Bronchial epithelial cell (primary cell): Measurements from ENCODE around the gene PMEPA1. TPM values are rescaled to one million over a fixed set of nuclear protein-coding genes. Genes with fewer than 3 reads are reported as not detected.
A peak's percentile ranks its signal among the peaks of the same experiment; 100 is the strongest.

Source experiments
- DNase-seq: peaks from one replicate; pipeline ENCODE4 v3.0.0-alpha.2; 2010; ENCODE audit warnings: low read depth
- FAIRE-seq: peaks from 2 replicates; lab custom pipeline; 2011; peaks lifted over from hg19 to GRCh38; lab: Jason Lieb, UNC
- H3K27me3 ChIP-seq: 2 replicates; pipeline ENCODE4 v1.5.1; 2011; ENCODE audit warnings: low read length; ENCODE audit not compliant: control insufficient read depth, insufficient read depth
- H3K36me3 ChIP-seq: 2 replicates; pipeline ENCODE4 v1.5.1; 2011; ENCODE audit warnings: low read length; ENCODE audit not compliant: control insufficient read depth, insufficient read depth
- H3K4me3 ChIP-seq: 2 replicates; pipeline ENCODE4 v1.5.1; 2011; ENCODE audit warnings: mild to moderate bottlenecking, low read depth, low read length, control low read depth
- total RNA-seq: library from RNA; depleted of rRNA; stranded (reverse); fragments of >200 nt; gene quantifications from 2 replicates; pipeline ENCODE4 v1.2.1, GENCODE V29; 2014
- TF ChIP-seq, protein P1 (sequence below): IDR thresholded peaks from 2 replicates; pipeline ENCODE4 v1.5.1; 2011; ENCODE audit warnings: mild to moderate bottlenecking, moderate library complexity, low read length, control low read depth, inconsistent platforms; ENCODE audit not compliant: insufficient read depth, severe bottlenecking

Gene PMEPA1
- total RNA-seq, 1 donor from 2014 or later, result 51.1 TPM

GRCh38 chr20:57686931-57687652 lies 22.7 kb downstream of the PMEPA1 start:
- DNase-seq, result peak; percentile 88
- H3K36me3 ChIP-seq, result peaks cover 2% of the 10 kb centered on the region
- TF ChIP-seq, protein P1, sequence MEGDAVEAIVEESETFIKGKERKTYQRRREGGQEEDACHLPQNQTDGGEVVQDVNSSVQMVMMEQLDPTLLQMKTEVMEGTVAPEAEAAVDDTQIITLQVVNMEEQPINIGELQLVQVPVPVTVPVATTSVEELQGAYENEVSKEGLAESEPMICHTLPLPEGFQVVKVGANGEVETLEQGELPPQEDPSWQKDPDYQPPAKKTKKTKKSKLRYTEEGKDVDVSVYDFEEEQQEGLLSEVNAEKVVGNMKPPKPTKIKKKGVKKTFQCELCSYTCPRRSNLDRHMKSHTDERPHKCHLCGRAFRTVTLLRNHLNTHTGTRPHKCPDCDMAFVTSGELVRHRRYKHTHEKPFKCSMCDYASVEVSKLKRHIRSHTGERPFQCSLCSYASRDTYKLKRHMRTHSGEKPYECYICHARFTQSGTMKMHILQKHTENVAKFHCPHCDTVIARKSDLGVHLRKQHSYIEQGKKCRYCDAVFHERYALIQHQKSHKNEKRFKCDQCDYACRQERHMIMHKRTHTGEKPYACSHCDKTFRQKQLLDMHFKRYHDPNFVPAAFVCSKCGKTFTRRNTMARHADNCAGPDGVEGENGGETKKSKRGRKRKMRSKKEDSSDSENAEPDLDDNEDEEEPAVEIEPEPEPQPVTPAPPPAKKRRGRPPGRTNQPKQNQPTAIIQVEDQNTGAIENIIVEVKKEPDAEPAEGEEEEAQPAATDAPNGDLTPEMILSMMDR, result no peak

GRCh38 chr20:57685146-57685758 lies 24.6 kb downstream of the PMEPA1 start:
- DNase-seq (no peak), FAIRE-seq (no peak)
- Histone ChIP-seq H3K27me3 (no peaks in the 10 kb centered on the region), H3K36me3 (peaks cover 2% of the 10 kb centered on the region), H3K4me3 (no peak overlapping the region)
- TF ChIP-seq, protein P1, result no peak

More at GRCh38 chr20:57686931-57687652, 22.7 kb downstream of the PMEPA1 start:
- H3K27me3 ChIP-seq, result no peaks in the 10 kb centered on the region
- H3K4me3 ChIP-seq, result no peak overlapping the region
- peak; percentile 98 for FAIRE-seq

DNA sequence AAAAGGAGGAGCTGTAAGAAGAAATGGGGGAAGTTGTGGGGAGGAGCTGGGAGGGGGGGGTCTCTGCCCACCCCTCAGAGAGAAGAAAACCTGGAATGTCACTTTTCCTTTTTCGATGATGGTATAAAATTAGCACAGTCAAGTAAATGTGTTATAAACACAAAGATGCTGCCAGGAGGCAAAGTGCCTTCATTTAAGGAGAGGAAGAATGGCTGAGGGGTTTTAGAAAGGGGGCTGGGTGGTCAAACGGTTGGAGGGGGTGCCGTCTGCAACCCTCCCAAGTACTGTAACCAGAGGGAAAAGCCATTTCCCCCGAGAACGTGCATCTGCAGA lies 25.0 kb downstream of the PMEPA1 start:
- FAIRE-seq (no peak), DNase-seq (no peak)
- no peak overlapping the region for H3K4me3 ChIP-seq
- TF ChIP-seq, protein P1, result no peak
- H3K36me3 ChIP-seq, result peaks cover 2% of the 10 kb centered on the region
- no peaks in the 10 kb centered on the region for H3K27me3 ChIP-seq

DNA sequence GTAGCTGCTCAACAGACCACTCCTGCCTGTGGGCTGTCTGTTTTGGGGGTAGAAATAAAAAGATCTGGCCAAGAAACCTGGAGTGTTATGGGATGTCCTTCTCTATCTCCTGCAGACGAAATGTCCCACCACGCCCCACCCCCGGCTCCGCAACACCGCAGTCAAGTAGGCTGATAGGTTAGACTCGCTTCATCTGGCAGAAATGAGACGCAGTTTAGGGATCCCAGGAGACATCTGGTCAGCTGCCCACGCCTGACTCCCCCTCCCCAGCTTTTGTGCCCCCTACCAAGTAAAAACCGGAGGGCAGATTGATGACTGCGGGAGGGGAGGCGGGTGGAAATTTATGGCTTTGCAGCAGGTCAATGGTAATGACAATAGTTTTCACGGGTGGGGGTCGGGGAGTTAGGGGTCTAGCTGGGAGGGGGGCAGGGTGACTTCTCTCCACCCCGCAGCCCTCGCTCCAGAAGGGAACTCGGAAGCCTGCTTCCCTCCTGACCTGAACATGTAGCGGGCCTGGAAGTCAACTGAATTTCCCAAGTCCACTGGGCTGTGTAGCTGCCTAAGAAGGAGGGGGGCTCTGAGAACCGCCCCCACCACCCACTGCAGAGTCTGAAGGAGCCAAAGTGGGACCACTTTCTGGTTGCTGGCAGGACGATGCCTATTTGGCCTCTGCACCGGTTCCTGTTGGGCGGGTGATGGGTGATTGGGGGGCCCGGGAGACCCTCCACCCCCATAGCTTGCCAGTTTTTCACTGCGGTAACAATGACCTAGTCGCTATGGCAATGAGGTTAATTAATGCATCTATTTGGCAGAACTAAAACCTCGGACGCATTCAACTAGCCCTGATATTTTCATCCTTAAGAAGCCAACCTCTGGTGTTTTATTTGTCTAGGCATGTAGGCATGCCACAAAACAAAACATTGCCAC lies 25.7 kb downstream of the PMEPA1 start:
- Histone ChIP-seq H3K27me3 (no peaks in the 10 kb centered on the region), H3K36me3 (peaks cover 4% of the 10 kb centered on the region), H3K4me3 (no peak overlapping the region)
- no peak for FAIRE-seq
- no peak for DNase-seq
- TF ChIP-seq, protein P1, result no peak

GRCh38 chr20:57683287-57683686 lies 26.5 kb downstream of the PMEPA1 start:
- Histone ChIP-seq H3K36me3 (peaks cover 2% of the 10 kb centered on the region), H3K27me3 (no peaks in the 10 kb centered on the region), H3K4me3 (no peak overlapping the region)
- TF ChIP-seq, protein P1, result no peak
- no peak for DNase-seq
- FAIRE-seq, result no peak
